ENCODE measurements around the gene MEOX2. TPM values are rescaled to one million over a fixed set of nuclear protein-coding genes. Genes with fewer than 3 reads are reported as not detected.
A peak's percentile ranks its signal among the peaks of the same experiment; 100 is the strongest.

The MEOX2 gene
- total and polyA plus RNA-seq, 2 experiments from 2014 or later: 0.34 TPM; not detected in 1

GRCh38 chr7:15581352-15581951 is 105.0 kb downstream of the MEOX2 start:
- H3K27me3 ChIP-seq: no peaks in the 10 kb centered on the region
- no peak overlapping the region for H3K27ac ChIP-seq
- DNase-seq (ENCODE audit: low read depth in 1 of 2, low spot score in 1 of 2): no peak
- no peak overlapping the region for H3K4me3 ChIP-seq
- TF ChIP-seq CTCF (IDR thresholded peaks at IDR 0.05; ENCODE audit: low read depth, low read length): no peak
- H3K36me3 ChIP-seq: no peaks in the 10 kb centered on the region
- no peaks in the 10 kb centered on the region for H3K4me1 ChIP-seq (ENCODE audit: low read depth)
- H3K9me3 ChIP-seq (ENCODE audit: low read depth): no peaks in the 10 kb centered on the region

- no peak for TF ChIP-seq CTCF (IDR thresholded peaks at IDR 0.05; ENCODE audit: low read depth, low read length)
- Histone ChIP-seq H3K9me3 (ENCODE audit: low read depth) (no peaks in the 10 kb centered on the region), H3K36me3 (no peaks in the 10 kb centered on the region), H3K4me1 (ENCODE audit: low read depth) (no peaks in the 10 kb centered on the region), H3K4me3 (no peak overlapping the region), H3K27ac (no peak overlapping the region), H3K27me3 (no peaks in the 10 kb centered on the region)
- DNase-seq (ENCODE audit: low read depth in 1 of 2, low spot score in 1 of 2): no peak
Measured at GRCh38 chr7:15580604-15581351, 105.7 kb downstream of the MEOX2 start.

- TF ChIP-seq CTCF (IDR thresholded peaks at IDR 0.05; ENCODE audit: low read depth, low read length): no peak
- Histone ChIP-seq H3K4me1 (ENCODE audit: low read depth) (no peaks in the 10 kb centered on the region), H3K27me3 (no peaks in the 10 kb centered on the region), H3K36me3 (no peaks in the 10 kb centered on the region), H3K4me3 (no peak overlapping the region), H3K27ac (no peak overlapping the region), H3K9me3 (ENCODE audit: low read depth) (no peaks in the 10 kb centered on the region)
- no peak for DNase-seq (ENCODE audit: low read depth in 1 of 2, low spot score in 1 of 2)
Measured at GRCh38 chr7:15577600-15577999, 108.9 kb downstream of the MEOX2 start.

- no peak for TF ChIP-seq CTCF (IDR thresholded peaks at IDR 0.05; ENCODE audit: low read depth, low read length)
- H3K27ac ChIP-seq: no peak overlapping the region
- no peaks in the 10 kb centered on the region for H3K9me3 ChIP-seq (ENCODE audit: low read depth)
- H3K36me3 ChIP-seq: no peaks in the 10 kb centered on the region
- no peaks in the 10 kb centered on the region for H3K27me3 ChIP-seq
- peaks cover 7% of the 10 kb centered on the region for H3K4me1 ChIP-seq (ENCODE audit: low read depth)
- DNase-seq (ENCODE audit: low read depth in 1 of 2, low spot score in 1 of 2): peak in 1 of 2 donors; percentile 5
- no peak overlapping the region for H3K4me3 ChIP-seq
Measured at GRCh38 chr7:15571301-15571878, 115.1 kb downstream of the MEOX2 start.

GRCh38 chr7:15567652-15568051 is 118.8 kb downstream of the MEOX2 start:
- no peaks in the 10 kb centered on the region for H3K36me3 ChIP-seq
- no peaks in the 10 kb centered on the region for H3K9me3 ChIP-seq (ENCODE audit: low read depth)

More at GRCh38 chr7:15567652-15568051, 118.8 kb downstream of the MEOX2 start:
- TF ChIP-seq CTCF (IDR thresholded peaks at IDR 0.05; ENCODE audit: low read depth, low read length): no peak
- H3K4me1 ChIP-seq (ENCODE audit: low read depth): peaks cover 7% of the 10 kb centered on the region
- DNase-seq (ENCODE audit: low read depth in 1 of 2, low spot score in 1 of 2): no peak
- no peak overlapping the region for H3K4me3 ChIP-seq
- H3K27me3 ChIP-seq: no peaks in the 10 kb centered on the region
- H3K27ac ChIP-seq: no peak overlapping the region
